A673 (cell line): ENCODE measurements around the gene IGFN1.

ENCODE experiments used
- EZH2 ChIP-seq: fragments of 200-600 bp; sonication (generic); IDR thresholded peaks from 2 replicates; pipeline ENCODE4 v1.6.1; 2017; ENCODE audit warnings: borderline replicate concordance, low read depth, mild to moderate bottlenecking, mixed read lengths, antibody characterized with exemption, low read length; ENCODE audit not compliant: poor library complexity, severe bottlenecking
- TF ChIP-seq, protein P1 (sequence below): fragments of 300-800, 200-600 bp; sonication (generic); conservative IDR thresholded peaks from 2 replicates; pipeline ENCODE4 v1.5.1; 2017; ENCODE audit warnings: low read depth, mild to moderate bottlenecking, antibody characterized with exemption, low read length, moderate library complexity, mixed read lengths

DNA sequence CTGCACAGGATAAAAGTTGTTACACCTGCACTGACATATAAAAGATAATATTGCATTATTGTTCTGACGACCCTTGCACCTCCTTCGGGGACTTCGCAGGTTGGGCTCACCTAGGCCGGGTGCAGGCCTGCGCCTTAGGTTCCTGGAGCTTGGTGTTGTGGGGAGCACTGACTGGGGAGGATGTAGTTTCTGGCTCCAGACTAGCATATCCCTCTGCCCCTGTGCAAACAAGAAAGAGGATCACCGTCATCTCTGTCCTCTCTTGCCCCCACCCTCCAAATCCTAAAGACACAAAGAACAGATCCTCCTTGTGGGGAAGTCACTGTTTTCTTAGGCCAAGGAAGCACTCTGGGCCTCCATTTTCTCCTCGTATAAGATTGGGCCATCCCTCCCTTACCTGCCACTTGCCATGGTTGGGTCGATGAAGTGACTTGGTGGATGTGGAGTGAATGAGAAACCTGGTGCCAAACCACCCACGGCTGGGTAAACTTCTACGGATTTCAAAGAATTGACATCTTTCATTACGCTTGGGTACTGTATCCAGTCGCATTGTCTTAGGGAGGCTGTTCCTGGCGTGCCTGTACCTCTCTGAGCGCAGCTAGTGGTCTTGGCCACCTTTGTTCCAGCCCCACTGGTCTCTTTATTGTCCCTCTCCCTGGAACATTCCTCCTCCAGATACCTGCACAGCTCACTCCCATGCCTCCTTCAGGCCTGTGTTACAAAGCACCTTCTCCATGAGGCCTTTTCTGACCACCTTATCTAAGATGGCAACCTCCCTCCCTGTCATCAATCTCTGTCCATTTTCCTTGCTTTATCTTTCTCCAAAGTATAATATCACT is 58.3 kb downstream of the IGFN1 start:
- no peak for TF ChIP-seq EZH2
- TF ChIP-seq, protein P1, sequence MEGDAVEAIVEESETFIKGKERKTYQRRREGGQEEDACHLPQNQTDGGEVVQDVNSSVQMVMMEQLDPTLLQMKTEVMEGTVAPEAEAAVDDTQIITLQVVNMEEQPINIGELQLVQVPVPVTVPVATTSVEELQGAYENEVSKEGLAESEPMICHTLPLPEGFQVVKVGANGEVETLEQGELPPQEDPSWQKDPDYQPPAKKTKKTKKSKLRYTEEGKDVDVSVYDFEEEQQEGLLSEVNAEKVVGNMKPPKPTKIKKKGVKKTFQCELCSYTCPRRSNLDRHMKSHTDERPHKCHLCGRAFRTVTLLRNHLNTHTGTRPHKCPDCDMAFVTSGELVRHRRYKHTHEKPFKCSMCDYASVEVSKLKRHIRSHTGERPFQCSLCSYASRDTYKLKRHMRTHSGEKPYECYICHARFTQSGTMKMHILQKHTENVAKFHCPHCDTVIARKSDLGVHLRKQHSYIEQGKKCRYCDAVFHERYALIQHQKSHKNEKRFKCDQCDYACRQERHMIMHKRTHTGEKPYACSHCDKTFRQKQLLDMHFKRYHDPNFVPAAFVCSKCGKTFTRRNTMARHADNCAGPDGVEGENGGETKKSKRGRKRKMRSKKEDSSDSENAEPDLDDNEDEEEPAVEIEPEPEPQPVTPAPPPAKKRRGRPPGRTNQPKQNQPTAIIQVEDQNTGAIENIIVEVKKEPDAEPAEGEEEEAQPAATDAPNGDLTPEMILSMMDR: no peak
